ENCODE data around the gene ACADVL. TPM values are rescaled to one million over a fixed set of nuclear protein-coding genes. Genes with fewer than 3 reads are reported as not detected.

The ACADVL gene
- polyA plus RNA-seq, 1 of the 3 experiments (the other 2 are of a cell fraction), result 635 TPM

- H3K27me3 ChIP-seq (ENCODE audit: insufficient read depth), result no peaks in the 10 kb centered on the region
- peaks cover 22% of the 10 kb centered on the region for H3F3A ChIP-seq (replicated peaks; ENCODE audit: insufficient read depth)
- 94% methylated on average over 7 of the region's 7 CpGs for WGBS (ENCODE audit: low lambda C conversion rate)
- H3K79me2 ChIP-seq (ENCODE audit: insufficient read depth), result peaks cover 2% of the 10 kb centered on the region; the same call in 1 of the 2 replicates
- H3K4me3 ChIP-seq (ENCODE audit: low read depth in 2 of 2, low read length in 1 of 2), result no peak overlapping the region
- H2AFZ ChIP-seq (ENCODE audit: low read depth), result no peak overlapping the region
- no peak overlapping the region for H3K27ac ChIP-seq (ENCODE audit: low read depth in 2 of 2, low read length in 1 of 2)
- POLR2A ChIA-PET, result no interaction called here
- H3K36me3 ChIP-seq (replicated peaks in 1 of 2; ENCODE audit: control insufficient read depth in 1 of 2, insufficient read depth in 2 of 2, low read length in 1 of 2), result peaks cover 13 to 33% of the 10 kb centered on the region in 2 experiments
- DNase-seq, result no peak
- no peak overlapping the region for H3K4me2 ChIP-seq
- no peaks in the 10 kb centered on the region for H4K20me1 ChIP-seq (ENCODE audit: insufficient read depth)
- H3K9me2 ChIP-seq, result no peaks in the 10 kb centered on the region
- no peak overlapping the region for H3K9ac ChIP-seq
- TF ChIP-seq CTCF (IDR thresholded peaks at IDR 0.05) (no peak), ZBTB33 (IDR thresholded peaks at IDR 0.05; ENCODE audit: borderline replicate concordance, low read depth) (no peak), RFX5 (IDR thresholded peaks at IDR 0.05; ENCODE audit: low read length) (no peak), CHD2 (IDR thresholded peaks at IDR 0.05; ENCODE audit: low read length, partially characterized antibody) (no peak), TEAD4 (IDR thresholded peaks at IDR 0.05; ENCODE audit: borderline replicate concordance, insufficient read depth) (no peak)
- H3K4me1 ChIP-seq (ENCODE audit: control insufficient read depth in 1 of 2, insufficient read depth in 2 of 2, low read depth in 1 of 2, low read length in 1 of 2), result no peaks in the 10 kb centered on the region; a peak in 1 of 4 replicates
- CTCF ChIA-PET, result interaction anchor here (0.9 to 1.9 kb wide), 4 partner anchors 22 to 42 kb away, joined by 3 to 13 read pairs (median 4); no protein-coding TSS in a partner anchor
- no peaks in the 10 kb centered on the region for H3K9me3 ChIP-seq
Observed at GRCh38 chr17:7258731-7259554, 39.2 kb downstream of the ACADVL start.

- no peaks in the 10 kb centered on the region for H3K9me2 ChIP-seq
- H3K9ac ChIP-seq, result no peak overlapping the region
- no peak for TF ChIP-seq PBX3 (IDR thresholded peaks at IDR 0.05)
- TF ChIP-seq MXI1 (IDR thresholded peaks at IDR 0.05; ENCODE audit: low read depth, low read length), result no peak
- no peak for TF ChIP-seq RAD21 (IDR thresholded peaks at IDR 0.05; ENCODE audit: low read length)
- no peak for TF ChIP-seq CHD2 (IDR thresholded peaks at IDR 0.05; ENCODE audit: low read length, partially characterized antibody)
- TF ChIP-seq NRF1 (IDR thresholded peaks at IDR 0.05; ENCODE audit: low read depth, low read length), result no peak
- no peak for TF ChIP-seq ELF1 (IDR thresholded peaks at IDR 0.05)
- no peak for TF ChIP-seq USF2 (IDR thresholded peaks at IDR 0.05; ENCODE audit: borderline replicate concordance, low read depth, low read length)
- TF ChIP-seq MAX (IDR thresholded peaks at IDR 0.05; ENCODE audit: low read depth), result no peak
- no peak for DNase-seq
- no peak overlapping the region for H3K27ac ChIP-seq (ENCODE audit: low read depth in 2 of 2, low read length in 1 of 2)
- H3K36me3 ChIP-seq (replicated peaks in 1 of 2; ENCODE audit: control insufficient read depth in 1 of 2, insufficient read depth in 2 of 2, low read length in 1 of 2), result peaks cover 12 to 27% of the 10 kb centered on the region in 2 experiments
- no peaks in the 10 kb centered on the region for H3K9me3 ChIP-seq
- H3K79me2 ChIP-seq (ENCODE audit: insufficient read depth), result no peaks in the 10 kb centered on the region; the same call in 1 of the 2 replicates
- ChIA-PET POLR2A (no interaction called here), CTCF (interaction anchor here (0.9 to 1.9 kb wide), 4 partner anchors 21 to 42 kb away, joined by 3 to 13 read pairs (median 4); no protein-coding TSS in a partner anchor)
- peaks cover 0 to 3% of the 10 kb centered on the region in 2 experiments; a peak in 2 of 4 replicates for H3K4me1 ChIP-seq (ENCODE audit: control insufficient read depth in 1 of 2, insufficient read depth in 2 of 2, low read depth in 1 of 2, low read length in 1 of 2)
- 98% methylated on average over 6 of the region's 6 CpGs for WGBS (ENCODE audit: low lambda C conversion rate)
- H3K27me3 ChIP-seq (ENCODE audit: insufficient read depth), result no peaks in the 10 kb centered on the region
- no peak overlapping the region for H3K4me2 ChIP-seq
- no peak overlapping the region for H2AFZ ChIP-seq (ENCODE audit: low read depth)
- H4K20me1 ChIP-seq (ENCODE audit: insufficient read depth), result no peaks in the 10 kb centered on the region
- no peak overlapping the region for H3K4me3 ChIP-seq (ENCODE audit: low read depth in 2 of 2, low read length in 1 of 2)
- H3F3A ChIP-seq (replicated peaks; ENCODE audit: insufficient read depth), result peaks cover 28% of the 10 kb centered on the region
Observed at GRCh38 chr17:7259555-7259889, 39.8 kb downstream of the ACADVL start.
